Thoracic aorta (tissue), 2 donors: ENCODE measurements around the gene PARD6G. TPM values are rescaled to one million over a fixed set of nuclear protein-coding genes. Genes with fewer than 3 reads are reported as not detected.

Experiments used
- ATAC-seq: fragments of 150-250 bp; one replicate; pipeline ENCODE4 v1.8.0; 2017; ENCODE audit warnings: low read depth; ENCODE audit not compliant: insufficient number of reproducible peaks, low FRiP score
- DNase-seq: peaks from one replicate; pipeline ENCODE4 v3.0.0-alpha.2; 2020; ENCODE audit warnings: low spot score
- H3K27ac ChIP-seq, 2 donors: fragments of 200-600 bp; sonication (generic); 1 replicate in 1 of 2; 2 replicates in 1 of 2; pipeline ENCODE4 v1.5.1; 2016; ENCODE audit warnings: mild to moderate bottlenecking in 2 of 2, moderate library complexity in 2 of 2
- H3K27me3 ChIP-seq: fragments of 200-600 bp; sonication (generic); replicated peaks from 2 replicates; pipeline ENCODE4 v1.6.0; 2016; ENCODE audit warnings: mild to moderate bottlenecking; ENCODE audit not compliant: insufficient read depth
- H3K36me3 ChIP-seq: fragments of 200-600 bp; sonication (generic); one replicate; pipeline ENCODE4 v1.5.1; 2016
- H3K4me1 ChIP-seq, 2 donors: fragments of 200-600 bp; sonication (generic); 1 replicate in 1 of 2; 2 replicates in 1 of 2; pipeline versions ENCODE4 v1.5.1 to v1.6.0; 2016; ENCODE audit warnings: low read depth in 2 of 2, mild to moderate bottlenecking in 1 of 2; ENCODE audit not compliant: control insufficient read depth in 1 of 2
- H3K4me3 ChIP-seq: fragments of 200-600 bp; sonication (generic); 2 replicates; pipeline ENCODE4 v1.5.1; 2016; ENCODE audit warnings: mild to moderate bottlenecking
- H3K9me3 ChIP-seq: fragments of 200-600 bp; sonication (generic); 2 replicates; pipeline ENCODE4 v1.5.1; 2016
- CTCF ChIP-seq: fragments of 200-600 bp; sonication (generic); IDR thresholded peaks from one replicate; pipeline ENCODE4 v1.5.1; 2019; ENCODE audit warnings: antibody characterized with exemption
- total RNA-seq, 2 donors: library from RNA; depleted of rRNA; stranded (reverse); fragments of >200 nt; gene quantifications; one replicate each; pipeline versions ENCODE4 v1.1.0 to v1.2.3, GENCODE V29; 2016

The PARD6G gene
- total RNA-seq, 2 donors from 2014 or later: 3.0 to 4.8 TPM

GRCh38 chr18:80145196-80145804, 102.0 kb downstream of the PARD6G start:
- Histone ChIP-seq H3K9me3 (no peaks in the 10 kb centered on the region), H3K27me3 (no peaks in the 10 kb centered on the region), H3K4me3 (no peak overlapping the region), H3K27ac (no peak overlapping the region), H3K36me3 (no peaks in the 10 kb centered on the region), H3K4me1 (peaks cover 0 to 15% of the 10 kb centered on the region in 2 donors)
- ATAC-seq (no peak), DNase-seq (no peak)
- no peak for TF ChIP-seq CTCF

GRCh38 chr18:80143881-80144280, 103.4 kb downstream of the PARD6G start:
- Histone ChIP-seq H3K4me3 (no peak overlapping the region), H3K27ac (no peak overlapping the region), H3K36me3 (no peaks in the 10 kb centered on the region), H3K9me3 (no peaks in the 10 kb centered on the region), H3K27me3 (no peaks in the 10 kb centered on the region), H3K4me1 (peaks cover 0 to 15% of the 10 kb centered on the region in 2 donors)
- no peak for ATAC-seq
- no peak for TF ChIP-seq CTCF
- DNase-seq: no peak

- no peak for TF ChIP-seq CTCF
- no peak overlapping the region for H3K4me3 ChIP-seq
- H3K27ac ChIP-seq: no peak overlapping the region
- H3K36me3 ChIP-seq: peaks cover 26% of the 10 kb centered on the region
- no peaks in the 10 kb centered on the region for H3K4me1 ChIP-seq
- no peaks in the 10 kb centered on the region for H3K27me3 ChIP-seq
- ATAC-seq (no peak), DNase-seq (no peak)
- H3K9me3 ChIP-seq: no peaks in the 10 kb centered on the region
These were observed 106.8 kb downstream of the PARD6G start for GRCh38 chr18:80140455-80140985.

- DNase-seq (no peak), ATAC-seq (no peak)
- Histone ChIP-seq H3K36me3 (peaks cover 31% of the 10 kb centered on the region), H3K4me1 (no peaks in the 10 kb centered on the region), H3K27me3 (no peaks in the 10 kb centered on the region), H3K4me3 (no peak overlapping the region), H3K27ac (no peak overlapping the region), H3K9me3 (no peaks in the 10 kb centered on the region)
- no peak for TF ChIP-seq CTCF
These were observed 109.3 kb downstream of the PARD6G start for GRCh38 chr18:80137976-80138375.

GRCh38 chr18:80137137-80137536, 110.2 kb downstream of the PARD6G start:
- Histone ChIP-seq H3K4me3 (no peak overlapping the region), H3K36me3 (peaks cover 31% of the 10 kb centered on the region), H3K27ac (no peak overlapping the region), H3K9me3 (no peaks in the 10 kb centered on the region), H3K4me1 (no peaks in the 10 kb centered on the region), H3K27me3 (no peaks in the 10 kb centered on the region)
- TF ChIP-seq CTCF: no peak
- DNase-seq (no peak), ATAC-seq (no peak)
